ENCODE measurements around the gene CRTC3.

GRCh38 chr15:90481023-90481422 is 48.7 kb upstream of the CRTC3 start:
- TF ChIP-seq CTCF (conservative IDR thresholded peaks at IDR 0.05; ENCODE audit: low read length) (no peak), EZH2phosphoT487 (IDR thresholded peaks at IDR 0.05; ENCODE audit: borderline replicate concordance, low read depth, low read length) (no peak)

Measured in OCI-LY7 (cell line).